NCI-H460 (cell line): ENCODE results near the gene PDGFRB. TPM values are rescaled to one million over a fixed set of nuclear protein-coding genes. Genes with fewer than 3 reads are reported as not detected.

Experiments
- DNase-seq: peaks from one replicate; pipeline ENCODE4 v3.0.0-alpha.2; 2016; ENCODE audit warnings: low read depth; ENCODE audit errors: extremely low read depth
- total RNA-seq: library from RNA; depleted of rRNA; stranded (reverse); fragments of >200 nt; shearing (Covaris generic); gene quantifications from 2 replicates; pipeline ENCODE4 v1.2.3, GENCODE V29; 2014

Gene PDGFRB
- total RNA-seq, 1 experiment from 2014 or later, result 2.4 TPM

- no peak for DNase-seq
These were observed 22.0 kb downstream of the PDGFRB start for GRCh38 chr5:150133581-150134197.

- no peak for DNase-seq
These were observed 22.9 kb downstream of the PDGFRB start for GRCh38 chr5:150132740-150133139.

- no peak for DNase-seq
These were observed 23.5 kb downstream of the PDGFRB start for GRCh38 chr5:150131978-150132694.

GRCh38 chr5:150131461-150131860 lies 24.2 kb downstream of the PDGFRB start:
- no peak for DNase-seq

GRCh38 chr5:150130493-150130922 lies 25.1 kb downstream of the PDGFRB start:
- no peak for DNase-seq

- DNase-seq, result peak; percentile 79
These were observed 25.7 kb downstream of the PDGFRB start for GRCh38 chr5:150129813-150130492.

GRCh38 chr5:150129454-150129812 lies 26.2 kb downstream of the PDGFRB start:
- DNase-seq, result no peak

GRCh38 chr5:150126921-150127265 lies 28.8 kb downstream of the PDGFRB start:
- no peak for DNase-seq

GRCh38 chr5:150126199-150126920 lies 29.3 kb downstream of the PDGFRB start:
- DNase-seq, result no peak

GRCh38 chr5:150125334-150125733 lies 30.3 kb downstream of the PDGFRB start:
- no peak for DNase-seq

- DNase-seq, result no peak
These were observed 31.0 kb downstream of the PDGFRB start for GRCh38 chr5:150124596-150124995.

GRCh38 chr5:150124111-150124557 lies 31.5 kb downstream of the PDGFRB start:
- no peak for DNase-seq

- no peak for DNase-seq
These were observed 32.1 kb downstream of the PDGFRB start for GRCh38 chr5:150123542-150123941.

- no peak for DNase-seq
These were observed 32.8 kb downstream of the PDGFRB start for GRCh38 chr5:150122536-150123481.

GRCh38 chr5:150122158-150122510 lies 33.5 kb downstream of the PDGFRB start:
- peak; percentile 32 for DNase-seq

GRCh38 chr5:150121448-150122157 lies 34.0 kb downstream of the PDGFRB start:
- DNase-seq, result no peak

GRCh38 chr5:150120617-150121447 lies 34.8 kb downstream of the PDGFRB start:
- DNase-seq, result no peak

GRCh38 chr5:150120062-150120441 lies 35.6 kb downstream of the PDGFRB start:
- DNase-seq, result no peak
